Mammary epithelial cell (primary cell): Measurements from ENCODE around the gene FIGNL2.

ENCODE experiments used
- CTCF ChIP-seq, 2 donors: IDR thresholded peaks in 1 of 2; conservative IDR thresholded peaks in 1 of 2; 2 replicates each; pipeline ENCODE4 v1.5.1; 2011 to 2012; ENCODE audit warnings: inconsistent platforms in 2 of 2, low read length in 2 of 2, mild to moderate bottlenecking in 2 of 2, control low read depth in 1 of 2, low read depth in 1 of 2; ENCODE audit not compliant: insufficient read depth in 1 of 2; ENCODE audit errors: extremely low read depth in 1 of 2
- EZH2 ChIP-seq: IDR thresholded peaks from 2 replicates; pipeline ENCODE4 v1.6.1; 2012; ENCODE audit warnings: low read length, inconsistent platforms, borderline replicate concordance

DNA sequence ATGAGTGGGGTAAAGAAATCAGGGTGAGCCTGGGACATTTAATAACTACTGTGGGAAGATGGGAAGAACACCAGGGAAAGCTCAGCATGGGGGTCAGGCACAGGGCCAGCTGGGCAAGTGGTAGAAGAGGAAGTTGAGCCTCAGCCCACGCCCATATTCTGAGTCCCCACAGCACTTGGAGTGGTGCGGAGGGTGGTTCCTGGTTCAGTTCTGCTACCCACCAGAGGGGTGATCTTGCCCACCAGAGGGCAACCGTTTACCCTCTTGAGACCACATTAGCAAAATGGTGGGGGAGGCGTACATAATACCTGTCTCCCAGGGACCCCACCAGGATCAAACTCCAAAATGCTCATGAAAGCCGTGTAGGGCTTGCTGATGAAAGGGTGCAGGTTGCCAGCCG lies 22.6 kb upstream of the FIGNL2 start:
- no peak for TF ChIP-seq EZH2
- no peak for TF ChIP-seq CTCF (conservative IDR thresholded peaks at IDR 0.05 in 1 of 2, IDR thresholded peaks at IDR 0.05 in 1 of 2; ENCODE audit: extremely low read depth in 1 of 2, insufficient read depth in 1 of 2, low read depth in 1 of 2, low read length in 2 of 2)
